Neural progenitor cell (in vitro differentiated cells): Measurements from ENCODE around the gene PRPF31.

Source experiments
- EZH2 ChIP-seq: fragments of 200-600 bp; sonication (generic); IDR thresholded peaks from 2 replicates; pipeline ENCODE4 v1.6.1; 2017; ENCODE audit warnings: antibody characterized with exemption, mild to moderate bottlenecking, moderate library complexity
- EZH2phosphoT487 ChIP-seq: fragments of 200-600 bp; sonication (generic); IDR thresholded peaks from 2 replicates; pipeline ENCODE4 v1.6.1; 2017; ENCODE audit warnings: antibody characterized with exemption
- TF ChIP-seq, protein P1 (sequence below): fragments of 200-600 bp; sonication (generic); IDR thresholded peaks from 2 replicates; pipeline ENCODE4 v1.5.1; 2017; ENCODE audit warnings: antibody characterized with exemption, mild to moderate bottlenecking

GRCh38 chr19:54128796-54129616 is 13.5 kb downstream of the PRPF31 start:
- no peak for TF ChIP-seq EZH2
- TF ChIP-seq, protein P1, sequence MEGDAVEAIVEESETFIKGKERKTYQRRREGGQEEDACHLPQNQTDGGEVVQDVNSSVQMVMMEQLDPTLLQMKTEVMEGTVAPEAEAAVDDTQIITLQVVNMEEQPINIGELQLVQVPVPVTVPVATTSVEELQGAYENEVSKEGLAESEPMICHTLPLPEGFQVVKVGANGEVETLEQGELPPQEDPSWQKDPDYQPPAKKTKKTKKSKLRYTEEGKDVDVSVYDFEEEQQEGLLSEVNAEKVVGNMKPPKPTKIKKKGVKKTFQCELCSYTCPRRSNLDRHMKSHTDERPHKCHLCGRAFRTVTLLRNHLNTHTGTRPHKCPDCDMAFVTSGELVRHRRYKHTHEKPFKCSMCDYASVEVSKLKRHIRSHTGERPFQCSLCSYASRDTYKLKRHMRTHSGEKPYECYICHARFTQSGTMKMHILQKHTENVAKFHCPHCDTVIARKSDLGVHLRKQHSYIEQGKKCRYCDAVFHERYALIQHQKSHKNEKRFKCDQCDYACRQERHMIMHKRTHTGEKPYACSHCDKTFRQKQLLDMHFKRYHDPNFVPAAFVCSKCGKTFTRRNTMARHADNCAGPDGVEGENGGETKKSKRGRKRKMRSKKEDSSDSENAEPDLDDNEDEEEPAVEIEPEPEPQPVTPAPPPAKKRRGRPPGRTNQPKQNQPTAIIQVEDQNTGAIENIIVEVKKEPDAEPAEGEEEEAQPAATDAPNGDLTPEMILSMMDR, result no peak
- no peak for TF ChIP-seq EZH2phosphoT487
